Stimulated activated CD4-positive, alpha-beta T cell treated with anti-CD3 and anti-CD28 coated beads, Interleukin-15, amount 100 ng/mL, for 48 hours (primary cell): ENCODE data around the gene ARHGEF7.

Experiments used
- DNase-seq, 2 donors: peaks; one replicate each; pipeline ENCODE4 v3.0.0-alpha.2; 2020; ENCODE audit warnings: low read depth in 2 of 2

Gene ARHGEF7

DNA sequence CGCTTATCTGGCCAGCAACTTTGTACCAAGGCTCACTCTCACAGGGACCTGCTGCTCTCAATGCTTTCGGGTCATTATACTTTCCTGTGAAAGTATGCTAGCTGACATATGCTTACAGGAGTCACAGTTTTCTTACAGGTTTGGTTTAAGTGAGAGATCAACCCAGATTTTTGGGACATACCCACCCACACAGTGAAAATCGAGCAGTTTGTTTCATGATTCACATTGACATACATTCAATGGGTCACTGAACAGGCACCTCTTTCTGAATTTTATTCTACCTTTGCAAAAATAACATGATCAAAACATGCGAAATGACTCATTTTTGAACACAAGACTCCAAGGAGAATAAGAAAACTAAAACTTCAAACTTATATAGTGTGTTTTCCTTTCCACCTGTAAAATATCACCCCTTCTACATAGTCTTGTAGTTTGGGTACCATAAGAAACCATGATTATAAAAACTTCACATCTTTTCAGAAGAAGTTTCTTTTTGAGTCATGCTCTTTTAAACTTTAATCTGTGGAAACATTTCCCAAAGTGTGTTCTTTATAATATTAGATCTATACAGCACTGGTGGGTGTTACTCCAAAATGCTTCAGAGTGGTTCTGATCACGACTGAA, 161.0 kb downstream of the ARHGEF7 start:
- no peak for DNase-seq

DNA sequence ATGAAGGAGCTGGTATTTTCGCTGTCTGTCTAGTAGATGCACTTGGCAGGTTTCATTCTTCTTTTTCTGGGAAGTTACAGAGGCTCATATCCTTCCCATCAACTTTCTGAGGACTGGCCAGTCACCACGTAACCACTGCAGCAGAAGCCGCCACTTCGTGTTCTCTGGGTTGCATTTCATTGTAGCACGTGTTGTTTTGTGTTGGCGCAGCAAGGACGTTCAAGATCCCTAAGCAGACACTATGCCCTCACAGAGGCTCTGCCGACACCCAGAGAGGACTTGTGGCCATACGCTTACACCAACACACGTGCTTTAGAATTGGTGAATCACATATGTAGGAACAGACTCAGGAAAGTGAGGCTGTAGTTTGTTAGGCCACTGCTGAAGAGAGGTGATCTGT, 163.1 kb downstream of the ARHGEF7 start:
- no peak for DNase-seq

DNA sequence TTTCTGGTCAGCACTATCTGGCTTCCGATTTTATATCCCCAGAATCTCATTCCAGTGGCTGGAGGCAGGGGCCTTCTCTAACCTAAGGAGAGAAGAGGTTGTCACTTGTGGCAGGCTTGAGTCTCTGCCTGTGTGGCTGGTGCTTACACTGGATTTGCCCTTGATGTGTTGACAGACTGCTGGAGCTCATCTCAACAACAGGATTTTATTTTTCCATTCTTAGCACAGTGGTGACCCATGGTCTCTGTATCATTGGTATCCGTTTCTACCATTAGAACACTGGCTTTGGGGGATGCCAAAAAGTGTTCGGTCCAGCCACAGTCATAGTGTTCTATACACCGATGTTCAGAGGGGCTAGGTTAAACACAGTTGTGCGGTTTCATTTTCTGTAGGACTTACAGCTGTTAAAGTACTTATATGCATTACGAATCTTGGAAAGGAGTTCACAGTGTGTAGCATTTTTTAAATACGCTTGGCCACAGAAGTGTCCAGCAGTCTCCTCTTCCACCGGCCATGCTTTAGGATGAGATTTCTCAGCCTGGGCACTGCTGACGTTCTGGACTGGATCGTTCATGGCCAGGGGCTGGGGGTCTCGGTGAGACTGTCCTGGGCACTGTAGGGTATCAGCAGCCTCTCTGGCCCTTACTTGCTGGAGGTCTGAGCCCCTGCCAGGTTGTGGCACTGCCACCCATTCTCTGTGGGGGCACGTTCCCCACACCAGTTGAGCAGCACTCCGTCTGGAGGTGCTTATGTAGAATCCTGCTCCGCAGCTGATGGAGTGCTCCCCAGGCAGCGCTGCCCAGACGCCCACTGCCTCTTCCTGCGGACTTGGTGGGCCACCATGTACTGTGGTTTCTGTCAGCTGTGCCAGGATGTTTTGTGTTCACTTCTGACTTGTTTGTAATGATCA, 163.9 kb downstream of the ARHGEF7 start:
- no peak for DNase-seq

DNA sequence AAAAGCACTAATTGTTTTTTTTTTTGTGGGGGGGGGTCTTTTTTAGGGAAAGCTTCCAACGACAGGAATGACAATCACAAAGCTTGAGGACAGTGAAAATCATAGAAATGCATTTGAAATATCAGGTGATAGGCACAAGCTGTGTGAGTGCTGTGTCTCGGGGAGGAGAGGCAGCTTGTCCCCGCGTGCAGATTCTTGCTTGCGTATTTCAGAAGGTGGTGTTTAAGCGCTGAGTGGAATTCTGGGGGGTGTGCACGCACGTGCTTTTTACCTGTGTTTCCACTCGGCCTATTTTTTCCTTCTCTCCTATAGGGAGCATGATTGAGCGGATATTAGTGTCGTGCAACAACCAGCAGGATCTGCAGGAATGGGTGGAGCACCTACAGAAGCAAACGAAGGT, 165.1 kb downstream of the ARHGEF7 start:
- DNase-seq = no peak

DNA sequence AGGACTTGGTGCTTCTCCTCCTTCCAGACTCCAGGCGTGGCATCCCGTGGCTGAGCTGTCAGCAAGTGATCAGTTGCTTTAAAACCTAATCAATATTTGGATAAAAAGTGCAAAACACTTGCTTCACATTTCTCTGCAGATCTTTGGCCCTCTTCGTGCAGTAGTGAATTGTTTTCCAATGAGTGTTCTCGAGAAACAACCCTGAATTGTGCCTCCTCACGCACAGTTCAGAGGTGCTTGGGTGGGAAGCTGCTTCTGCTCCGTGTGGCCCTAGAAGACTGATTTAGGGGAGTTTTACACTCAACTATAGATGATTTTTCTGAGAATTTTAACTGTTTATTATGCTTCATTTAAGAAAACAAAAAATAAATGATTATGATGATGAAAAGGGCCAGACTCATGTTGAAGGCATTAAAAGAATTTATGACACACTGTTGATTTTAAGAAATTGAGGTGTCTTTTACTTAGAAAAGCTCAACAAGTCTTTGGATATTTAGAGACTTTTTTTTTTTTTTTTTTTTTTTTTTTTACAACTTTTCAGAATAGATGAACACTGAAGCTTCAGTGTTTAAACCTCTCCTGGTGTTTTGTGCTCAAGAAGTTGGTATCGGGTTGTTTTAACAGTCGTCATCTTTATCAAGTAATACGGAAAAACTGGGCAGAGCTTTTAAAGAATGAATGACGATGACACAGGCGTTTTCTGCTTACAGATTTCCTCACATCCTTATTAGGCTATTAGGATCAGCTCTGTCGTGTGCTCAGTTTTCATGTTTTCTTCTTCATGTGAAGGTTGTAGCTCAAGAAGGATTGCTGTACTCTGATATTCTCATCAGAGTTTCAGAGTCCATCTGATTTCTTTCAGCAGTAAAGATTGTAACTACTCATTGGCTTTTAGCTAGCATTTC, 165.8 kb downstream of the ARHGEF7 start:
- DNase-seq = no peak

DNA sequence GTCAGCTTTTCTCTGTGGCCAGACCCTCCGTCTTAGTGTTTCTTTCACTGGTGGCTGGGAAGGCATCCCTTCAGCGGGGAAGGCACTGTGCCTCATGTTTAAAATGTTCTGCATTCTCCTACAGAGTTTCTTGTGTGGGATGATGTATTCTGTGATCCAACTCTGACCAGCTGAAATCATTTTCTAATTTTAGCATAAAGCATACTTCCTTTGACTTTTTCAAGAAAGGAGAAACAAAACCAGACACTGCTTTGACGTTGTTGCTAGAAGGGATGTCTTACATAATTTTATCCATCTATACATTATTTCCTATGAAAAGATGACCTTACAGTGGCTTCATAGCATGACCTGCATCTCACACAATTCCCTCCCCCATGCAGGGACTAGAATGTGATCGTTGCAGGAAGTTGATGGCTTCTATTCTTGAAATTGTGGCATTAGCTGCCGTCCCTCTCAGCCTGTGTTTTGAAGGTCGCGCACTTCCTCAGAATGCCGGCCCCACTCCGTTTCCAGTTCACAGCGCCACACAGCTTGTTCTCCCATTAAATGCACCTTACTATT, 166.7 kb downstream of the ARHGEF7 start:
- no peak for DNase-seq

DNA sequence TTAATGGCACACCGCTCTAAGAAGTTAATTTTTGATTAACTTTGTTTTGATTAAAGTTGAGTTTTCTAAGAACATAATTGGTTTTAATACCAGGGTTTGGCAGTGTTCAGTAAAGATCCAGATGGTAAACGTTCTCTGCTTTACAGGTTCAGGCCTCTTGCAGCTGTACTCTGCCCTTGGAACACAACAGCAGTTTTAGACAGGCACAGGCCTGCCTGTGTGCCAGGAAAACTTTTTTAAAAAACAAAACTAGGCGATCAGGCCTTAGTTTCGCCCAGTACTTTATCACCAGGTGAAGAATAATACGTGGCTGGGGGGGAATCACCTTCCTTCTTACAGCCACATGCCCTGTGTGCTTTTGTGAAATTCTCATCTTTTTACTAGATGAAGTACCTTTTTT, 167.3 kb downstream of the ARHGEF7 start:
- DNase-seq = no peak

DNA sequence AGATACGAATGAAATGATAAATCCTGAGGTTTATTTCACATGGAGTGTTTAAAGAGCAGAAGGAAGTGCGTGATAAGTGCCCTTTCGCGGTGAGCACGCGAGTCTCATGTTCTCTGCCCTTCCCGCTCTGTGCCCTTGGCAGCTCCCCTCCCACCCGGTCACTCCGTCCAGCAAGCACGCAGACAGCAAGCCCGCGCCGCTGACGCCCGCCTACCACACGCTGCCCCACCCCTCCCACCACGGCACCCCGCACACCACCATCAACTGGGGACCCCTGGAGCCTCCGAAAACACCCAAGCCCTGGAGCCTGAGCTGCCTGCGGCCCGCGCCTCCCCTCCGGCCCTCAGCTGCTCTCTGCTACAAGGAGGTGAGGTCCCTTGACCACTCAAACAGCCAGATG, 167.9 kb downstream of the ARHGEF7 start:
- no peak for DNase-seq

DNA sequence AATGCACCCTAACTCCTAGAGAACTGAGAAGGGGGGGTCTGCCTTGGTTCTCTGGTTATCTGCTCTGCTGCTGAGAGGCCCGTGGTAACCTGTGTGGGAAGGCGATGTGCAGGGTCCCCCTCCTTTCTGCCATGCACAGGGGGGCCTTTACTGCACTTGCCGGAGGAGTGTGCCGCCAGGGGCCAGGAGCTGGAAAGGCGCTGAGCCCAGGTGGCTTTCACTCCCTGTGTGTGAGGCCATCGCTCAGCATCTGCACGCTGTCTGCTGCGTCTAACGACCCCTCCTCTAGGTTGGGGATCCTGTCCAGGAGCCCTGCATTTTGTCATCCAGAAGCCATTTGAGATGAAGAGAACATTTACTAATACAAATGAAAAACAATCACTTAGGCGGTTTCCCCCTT, 168.3 kb downstream of the ARHGEF7 start:
- no peak for DNase-seq

DNA sequence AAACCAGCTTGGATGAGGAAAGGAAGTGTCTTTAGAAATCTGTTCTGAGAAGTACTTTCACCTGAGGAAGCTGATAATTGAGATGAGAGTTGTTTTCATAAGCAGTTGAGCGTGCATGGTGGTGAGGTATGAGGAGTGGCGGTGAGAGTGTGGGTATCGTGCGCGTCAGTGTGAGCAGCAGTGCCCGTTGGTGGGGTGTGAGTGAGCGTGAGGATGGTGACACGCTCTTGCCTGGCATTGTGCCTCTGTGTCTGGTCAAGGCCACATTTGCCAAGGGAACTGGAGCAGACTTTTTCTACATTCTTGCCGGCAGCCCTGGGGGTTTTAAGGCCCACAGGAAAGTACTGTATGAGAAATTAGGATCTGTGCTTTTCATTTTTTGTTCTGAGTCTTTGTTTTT, 168.9 kb downstream of the ARHGEF7 start:
- DNase-seq = no peak

DNA sequence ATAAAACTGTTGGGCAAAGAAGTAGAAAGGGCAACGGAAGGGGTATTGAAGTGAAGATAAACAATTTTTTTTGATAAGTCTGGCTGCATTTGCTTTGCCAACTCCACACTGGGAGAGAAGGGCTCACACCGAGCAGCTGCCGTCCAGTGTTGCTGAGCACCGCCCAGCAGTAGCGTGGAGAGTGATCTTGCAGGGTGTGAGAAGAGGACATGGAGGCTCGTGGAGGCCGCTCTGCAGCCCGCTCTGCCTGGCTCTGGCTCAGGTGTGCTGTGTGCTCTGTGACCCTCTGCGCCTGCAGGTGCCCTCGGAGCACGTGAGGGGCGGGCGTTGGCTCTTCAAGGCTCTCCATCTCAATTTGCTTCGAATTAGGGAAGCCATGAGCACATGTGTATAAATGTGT, 169.5 kb downstream of the ARHGEF7 start:
- DNase-seq = no peak

DNA sequence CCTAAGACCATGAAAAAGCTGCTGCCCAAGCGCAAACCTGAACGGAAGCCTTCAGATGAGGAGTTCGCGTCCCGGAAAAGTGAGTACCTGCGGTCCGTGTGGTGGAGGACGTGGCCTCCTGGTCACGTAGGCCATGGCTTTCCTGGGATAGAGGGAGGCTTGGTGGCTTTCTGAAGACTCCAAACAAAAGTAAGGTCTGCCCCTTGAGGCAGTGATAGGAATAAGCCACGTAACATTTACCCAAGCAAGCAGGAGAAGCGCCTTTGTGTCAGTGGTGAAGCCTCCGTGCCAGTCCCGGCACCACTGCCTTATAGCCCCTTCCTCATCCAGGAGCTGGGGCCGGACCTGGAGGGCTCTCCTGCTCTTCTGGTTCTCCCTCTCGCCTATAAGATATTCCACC, 171.1 kb downstream of the ARHGEF7 start:
- DNase-seq = no peak

DNA sequence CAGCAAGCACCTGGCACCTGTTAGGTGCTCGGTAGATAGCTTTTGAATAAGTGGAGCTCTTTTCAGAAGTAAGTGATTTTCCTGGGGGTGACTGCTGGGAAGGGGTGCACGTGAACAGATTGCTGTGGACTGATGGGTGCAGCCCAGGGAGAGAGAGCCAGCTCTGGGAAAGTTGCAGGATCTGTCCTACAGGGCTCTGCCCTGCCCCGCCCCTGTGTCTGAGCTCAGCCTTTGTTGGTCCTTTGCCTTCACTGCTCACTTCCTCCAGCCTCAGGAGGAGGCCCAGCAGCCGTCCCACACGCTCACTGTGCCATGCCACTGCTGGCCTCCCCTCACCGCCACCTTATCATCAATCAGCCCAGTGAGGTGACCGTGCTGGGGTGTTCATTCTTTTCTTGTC, 171.6 kb downstream of the ARHGEF7 start:
- DNase-seq = no peak

DNA sequence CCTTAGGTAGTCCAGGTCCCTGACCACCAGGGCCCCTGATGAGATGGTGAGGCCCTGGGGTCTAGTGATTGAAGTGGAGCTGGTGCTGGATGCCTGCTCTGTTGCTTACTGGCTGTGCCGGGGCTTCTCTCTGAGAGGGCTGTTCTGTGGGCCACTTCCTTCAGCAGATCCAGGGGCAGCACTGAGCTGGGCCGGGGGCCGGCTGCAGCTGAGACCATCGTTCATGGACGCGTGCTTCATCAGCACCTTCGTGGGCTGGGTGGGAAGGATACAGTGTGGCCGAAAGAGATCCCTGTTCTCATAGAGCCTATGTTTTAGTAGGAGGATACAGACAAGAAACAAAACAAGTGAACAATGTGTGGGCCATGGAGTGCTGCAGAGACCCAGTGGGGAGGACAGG, 172.1 kb downstream of the ARHGEF7 start:
- no peak for DNase-seq

DNA sequence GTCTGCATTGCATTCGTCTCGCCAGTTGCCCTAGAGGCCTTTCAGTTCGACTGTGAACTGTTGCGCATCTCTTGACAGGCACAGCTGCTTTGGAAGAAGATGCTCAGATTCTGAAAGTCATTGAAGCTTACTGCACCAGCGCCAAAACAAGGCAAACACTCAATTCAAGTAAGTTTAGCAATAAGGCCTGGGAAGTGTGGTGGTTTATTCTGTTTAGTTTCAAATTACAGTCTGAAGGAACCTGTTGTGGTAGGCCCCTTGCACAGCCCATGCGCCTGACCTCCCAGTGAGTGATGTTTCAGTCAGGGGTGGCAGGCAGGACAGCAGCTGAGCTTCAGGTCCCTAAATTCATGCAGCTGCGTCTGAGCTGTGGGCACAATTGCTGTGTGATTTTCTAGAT, 173.2 kb downstream of the ARHGEF7 start:
- DNase-seq = no peak

DNA sequence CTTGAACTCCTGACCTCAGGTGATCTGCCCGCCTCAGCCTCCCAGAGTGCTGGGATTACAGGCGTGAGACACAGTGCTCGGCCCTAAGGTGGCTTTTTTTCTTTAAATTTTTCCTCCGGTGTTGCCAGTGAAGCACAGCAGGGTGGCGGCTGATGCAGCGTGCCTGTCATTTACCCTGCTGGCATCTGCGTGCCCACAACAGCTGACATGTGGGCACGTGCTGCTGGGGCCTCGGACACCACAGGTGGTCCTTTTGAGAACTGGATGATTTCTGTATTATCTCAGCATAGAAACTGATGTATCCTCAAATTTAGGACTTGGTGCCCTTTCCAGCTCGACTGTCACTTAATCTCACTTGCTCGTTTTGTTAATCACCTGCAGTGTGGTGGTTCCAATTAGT, 174.1 kb downstream of the ARHGEF7 start:
- no peak for DNase-seq

DNA sequence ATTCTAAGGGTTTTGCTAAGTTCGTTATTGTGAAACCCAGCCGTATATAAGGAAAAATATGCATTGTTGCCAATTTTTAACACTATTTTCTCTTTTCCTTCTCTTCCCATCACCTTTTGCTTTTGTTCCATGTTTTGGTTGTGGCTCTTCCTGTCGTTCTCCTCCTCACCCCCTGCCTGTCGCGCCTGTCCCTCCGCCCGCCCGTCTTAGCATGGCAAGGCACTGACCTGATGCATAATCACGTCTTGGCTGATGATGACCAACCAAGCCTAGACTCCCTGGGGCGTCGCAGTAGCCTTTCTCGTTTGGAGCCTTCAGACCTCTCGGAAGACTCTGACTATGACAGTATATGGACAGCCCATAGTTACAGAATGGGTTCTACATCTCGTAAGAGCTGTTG, 176.8 kb downstream of the ARHGEF7 start:
- no peak for DNase-seq

DNA sequence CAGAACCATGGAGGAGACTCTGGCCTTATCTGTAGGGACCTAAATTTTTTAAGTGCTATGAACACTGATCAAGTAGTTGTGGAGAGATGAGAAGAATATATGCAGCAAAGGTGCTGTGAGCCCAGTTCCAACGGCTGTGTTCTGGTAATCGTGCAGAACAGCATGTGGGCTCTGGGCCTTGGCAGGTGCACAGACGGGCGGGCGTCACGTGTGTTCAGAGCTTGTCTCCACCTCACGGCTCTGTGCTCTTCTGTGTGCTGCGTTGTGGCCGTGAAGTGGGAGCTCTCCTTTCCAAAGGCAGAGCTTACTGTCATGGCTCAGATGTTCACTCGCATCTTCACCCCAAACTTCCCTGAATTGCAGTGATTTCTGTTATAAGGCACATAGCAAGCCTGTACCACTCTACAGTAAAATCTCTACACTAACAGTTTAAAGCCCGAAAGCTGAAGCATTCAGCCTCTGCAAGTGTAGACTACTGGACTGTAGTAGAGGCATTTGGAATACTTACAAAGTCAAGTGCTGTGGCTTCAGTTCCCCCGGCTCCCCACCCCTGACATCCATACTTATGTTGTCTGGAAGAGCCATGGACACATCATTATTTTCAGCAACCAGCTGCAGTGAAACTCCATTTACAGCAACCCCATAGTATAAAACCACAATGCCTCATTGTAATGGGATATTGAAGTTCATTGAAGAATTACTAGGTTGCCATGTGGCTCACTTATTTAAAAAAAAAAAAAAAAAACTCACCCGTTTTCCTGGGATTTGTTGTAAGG, 177.8 kb downstream of the ARHGEF7 start:
- DNase-seq = no peak

DNA sequence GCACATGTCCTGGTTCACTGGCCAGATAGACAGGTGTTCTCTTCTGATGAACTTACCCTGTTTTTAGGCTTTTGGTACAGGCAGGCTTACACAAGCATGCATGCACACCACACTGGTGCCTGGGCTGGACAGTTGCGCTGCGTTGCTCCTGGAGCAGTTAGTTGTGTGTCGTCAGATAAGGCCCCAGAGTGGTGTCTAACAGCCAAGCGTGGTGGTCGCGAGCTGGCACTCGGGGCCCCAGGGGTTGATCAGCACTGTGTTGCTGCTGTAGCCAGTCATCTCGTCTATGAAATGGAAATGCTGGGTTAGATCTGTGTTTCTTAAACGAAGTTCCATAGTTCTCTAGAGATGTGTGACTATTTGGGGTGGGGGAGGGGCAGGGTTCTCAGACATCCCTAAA, 180.8 kb downstream of the ARHGEF7 start:
- no peak for DNase-seq

DNA sequence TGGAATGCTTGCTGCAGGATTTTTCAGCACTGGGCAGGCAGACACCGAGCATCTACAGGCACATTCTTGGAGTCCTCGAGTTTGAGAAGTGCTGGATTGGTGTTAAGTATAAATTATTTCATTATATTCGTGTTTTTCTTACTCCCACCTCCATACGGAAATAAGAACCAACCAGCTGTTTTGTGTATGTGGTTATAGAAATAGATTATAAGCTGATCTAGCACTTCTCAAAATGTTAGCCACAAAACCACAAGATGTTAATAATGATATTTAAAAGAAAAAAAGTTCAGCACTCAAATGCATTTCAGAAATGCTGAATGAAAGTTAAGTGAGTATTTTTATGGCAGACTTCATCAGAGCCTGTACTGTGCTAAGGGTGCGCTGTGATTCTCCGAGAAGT, 181.3 kb downstream of the ARHGEF7 start:
- DNase-seq = no peak

DNA sequence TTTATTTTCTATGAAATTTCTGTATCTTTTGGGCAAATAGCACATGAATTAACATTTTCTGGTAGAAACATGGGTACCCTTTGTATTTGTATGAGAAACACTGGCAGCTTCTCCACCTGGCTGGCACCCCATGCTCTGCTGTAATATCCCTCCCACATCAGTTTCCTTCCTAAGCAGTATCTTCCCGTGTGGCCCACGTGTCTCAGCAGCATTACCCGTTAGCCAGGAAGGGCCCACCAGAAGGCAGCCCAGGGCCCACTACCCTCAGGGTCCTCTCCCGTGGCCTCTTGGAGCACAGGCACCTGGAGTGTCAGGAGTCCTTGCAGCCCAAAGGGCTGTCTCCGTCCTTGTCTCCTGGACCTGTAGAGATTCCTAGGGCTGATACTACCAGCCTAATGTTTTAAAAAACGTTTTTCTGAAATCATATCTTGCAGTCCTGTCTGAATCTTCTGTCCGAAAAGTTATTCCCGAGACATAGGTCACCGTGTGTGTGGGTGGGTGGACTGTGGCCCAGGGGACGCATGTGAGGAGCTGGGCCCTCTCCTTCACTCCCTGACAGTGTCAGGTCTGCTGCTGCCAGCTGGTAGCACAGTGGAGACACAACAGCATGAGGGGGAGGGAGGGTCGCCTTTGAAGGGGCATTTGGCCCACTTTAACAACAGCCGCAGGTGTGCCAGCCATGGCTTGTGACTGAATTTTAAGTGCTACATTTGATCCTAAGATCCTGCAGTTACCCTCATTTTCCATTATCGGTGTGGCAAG, 183.3 kb downstream of the ARHGEF7 start:
- DNase-seq = no peak
